ENCODE data around the gene VWC2L.
A peak's percentile ranks its signal among the peaks of the same experiment; 100 is the strongest.

The VWC2L gene

GRCh38 chr2:214410918-214411554 is at the start of gene VWC2L:
Gene VWC2L (plus strand): TSS chr2:214411054. CDS start chr2:214414194, 3,140 bp downstream.
- peak; percentile 29 for DNase-seq (ENCODE audit: low spot score)

- no peak for DNase-seq (ENCODE audit: low spot score)
Observed at GRCh38 chr2:214361116-214361515, 49.7 kb upstream of the VWC2L start.

GRCh38 chr2:214365549-214365948 is 45.3 kb upstream of the VWC2L start:
- no peak for DNase-seq (ENCODE audit: low spot score)

GRCh38 chr2:214367171-214367570 is 43.7 kb upstream of the VWC2L start:
- DNase-seq (ENCODE audit: low spot score) = no peak

GRCh38 chr2:214376618-214377285 is 34.1 kb upstream of the VWC2L start:
- no peak for DNase-seq (ENCODE audit: low spot score)

GRCh38 chr2:214377286-214377624 is 33.6 kb upstream of the VWC2L start:
- DNase-seq (ENCODE audit: low spot score) = no peak

- DNase-seq (ENCODE audit: low spot score) = no peak
Observed at GRCh38 chr2:214378455-214379103, 32.3 kb upstream of the VWC2L start.

GRCh38 chr2:214379227-214379626 is 31.6 kb upstream of the VWC2L start:
- DNase-seq (ENCODE audit: low spot score) = no peak

GRCh38 chr2:214380681-214381080 is 30.2 kb upstream of the VWC2L start:
- DNase-seq (ENCODE audit: low spot score) = no peak

GRCh38 chr2:214382229-214382628 is 28.6 kb upstream of the VWC2L start:
- no peak for DNase-seq (ENCODE audit: low spot score)

- DNase-seq (ENCODE audit: low spot score) = no peak
Observed at GRCh38 chr2:214386720-214387119, 24.1 kb upstream of the VWC2L start.

GRCh38 chr2:214389334-214389733 is 21.5 kb upstream of the VWC2L start:
- DNase-seq (ENCODE audit: low spot score) = no peak

- DNase-seq (ENCODE audit: low spot score) = no peak
Observed at GRCh38 chr2:214393796-214394195, 17.1 kb upstream of the VWC2L start.

- DNase-seq (ENCODE audit: low spot score) = no peak
Observed at GRCh38 chr2:214395040-214395439, 15.8 kb upstream of the VWC2L start.

GRCh38 chr2:214401580-214401979 is 9.3 kb upstream of the VWC2L start:
- no peak for DNase-seq (ENCODE audit: low spot score)

- DNase-seq (ENCODE audit: low spot score) = peak; percentile 5
Observed at GRCh38 chr2:214410128-214410775, 602 bp upstream of the VWC2L start.

- no peak for DNase-seq (ENCODE audit: low spot score)
Observed at GRCh38 chr2:214412679-214413078, 1.8 kb downstream of the VWC2L start.

- no peak for DNase-seq (ENCODE audit: low spot score)
Observed at GRCh38 chr2:214436470-214436869, 25.6 kb downstream of the VWC2L start.

- no peak for DNase-seq (ENCODE audit: low spot score)
Observed at GRCh38 chr2:214450118-214450894, 39.5 kb downstream of the VWC2L start.

- no peak for DNase-seq (ENCODE audit: low spot score)
Observed at GRCh38 chr2:214451516-214452275, 40.8 kb downstream of the VWC2L start.

GRCh38 chr2:214465363-214466146 is 54.7 kb downstream of the VWC2L start:
- DNase-seq (ENCODE audit: low spot score) = no peak

All from NAMALWA (cell line).